Measurements from ENCODE around the gene KIF12.
"Not testable (repeated sequence)": the region's sequence is repeated elsewhere in the genome, so short reads cannot be mapped to it uniquely, and the experiment has no call there.

KIF12 gene

DNA sequence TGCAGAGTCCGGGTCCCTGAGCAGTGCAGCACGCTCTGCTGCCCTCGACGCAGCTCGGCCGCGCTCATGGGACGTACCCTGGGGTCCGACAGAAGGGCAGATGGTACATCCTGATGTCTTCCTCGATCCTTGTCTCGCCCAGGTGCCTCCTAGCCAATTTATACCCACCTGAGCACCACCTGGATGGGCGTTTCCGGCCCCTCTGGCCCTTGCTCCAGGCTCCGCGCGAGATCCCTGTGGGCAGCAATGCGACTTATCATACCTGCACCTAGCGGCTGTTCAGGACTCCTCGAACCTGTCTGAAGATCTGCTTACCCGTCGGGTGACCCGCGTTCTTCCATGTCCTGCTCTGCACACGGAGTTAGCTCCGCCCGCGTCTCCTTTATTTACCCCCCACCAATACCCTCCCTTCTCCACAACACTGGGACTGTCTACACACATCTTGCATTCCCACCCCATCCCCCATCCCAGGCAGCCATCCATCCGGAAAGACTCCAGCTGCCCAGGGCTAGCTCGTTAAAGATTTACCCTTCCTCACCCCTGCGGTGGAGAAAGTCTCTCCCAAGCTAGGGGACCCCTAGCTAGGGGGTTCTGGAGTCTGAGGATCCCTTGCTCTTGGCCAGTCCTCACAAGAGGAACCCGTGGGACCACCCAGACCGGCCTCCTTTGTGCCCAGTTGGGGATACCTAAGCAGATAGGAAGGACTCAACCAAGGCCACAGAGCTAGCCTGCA, at the start of gene KIF12:
TSS of gene KIF12 (minus strand) at position 357 of the 733 bp plus-strand sequence. CDS start at position 341, 16 bp downstream.
- no peak for DNase-seq (ENCODE audit: low spot score)

DNA sequence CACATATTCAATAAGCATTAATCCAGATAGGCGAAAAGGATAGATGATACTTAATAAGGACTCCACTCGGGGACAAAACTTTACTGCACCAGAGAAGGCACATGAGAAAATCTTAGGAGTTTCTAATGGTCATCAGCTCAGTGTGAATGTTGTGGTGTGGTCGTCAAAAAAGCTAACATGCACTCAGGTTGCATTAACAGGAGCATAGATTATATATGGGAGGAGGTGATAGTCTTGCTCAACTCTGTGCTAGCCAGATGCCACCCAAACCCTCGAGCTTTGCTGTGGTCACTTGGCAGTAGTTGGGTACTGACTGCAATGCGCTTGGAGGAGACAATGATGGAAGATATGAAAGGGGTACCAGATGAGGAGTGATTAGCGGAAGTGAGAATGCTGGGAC, 47.6 kb upstream of the KIF12 start:
- DNase-seq (ENCODE audit: low spot score): no peak

DNA sequence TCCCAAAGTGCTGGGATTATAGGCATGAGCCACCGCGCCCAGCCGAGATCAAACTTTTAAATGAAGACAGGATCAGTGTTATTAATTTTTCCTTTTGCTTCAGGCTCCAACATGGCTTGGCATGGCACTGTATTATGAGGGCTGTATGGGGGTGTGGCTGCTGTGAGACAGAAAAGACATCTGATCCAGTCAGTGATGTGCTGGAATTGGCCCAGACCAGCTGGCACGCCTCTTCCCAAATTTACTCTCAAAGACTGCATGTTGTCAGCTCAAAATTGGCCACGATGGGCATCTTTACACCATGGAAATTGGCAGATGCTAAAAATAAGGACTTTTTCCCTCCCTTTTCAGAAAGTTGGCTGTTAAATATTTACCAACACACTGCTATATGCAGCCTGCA, 44.1 kb upstream of the KIF12 start:
- DNase-seq (ENCODE audit: low spot score): no peak

DNA sequence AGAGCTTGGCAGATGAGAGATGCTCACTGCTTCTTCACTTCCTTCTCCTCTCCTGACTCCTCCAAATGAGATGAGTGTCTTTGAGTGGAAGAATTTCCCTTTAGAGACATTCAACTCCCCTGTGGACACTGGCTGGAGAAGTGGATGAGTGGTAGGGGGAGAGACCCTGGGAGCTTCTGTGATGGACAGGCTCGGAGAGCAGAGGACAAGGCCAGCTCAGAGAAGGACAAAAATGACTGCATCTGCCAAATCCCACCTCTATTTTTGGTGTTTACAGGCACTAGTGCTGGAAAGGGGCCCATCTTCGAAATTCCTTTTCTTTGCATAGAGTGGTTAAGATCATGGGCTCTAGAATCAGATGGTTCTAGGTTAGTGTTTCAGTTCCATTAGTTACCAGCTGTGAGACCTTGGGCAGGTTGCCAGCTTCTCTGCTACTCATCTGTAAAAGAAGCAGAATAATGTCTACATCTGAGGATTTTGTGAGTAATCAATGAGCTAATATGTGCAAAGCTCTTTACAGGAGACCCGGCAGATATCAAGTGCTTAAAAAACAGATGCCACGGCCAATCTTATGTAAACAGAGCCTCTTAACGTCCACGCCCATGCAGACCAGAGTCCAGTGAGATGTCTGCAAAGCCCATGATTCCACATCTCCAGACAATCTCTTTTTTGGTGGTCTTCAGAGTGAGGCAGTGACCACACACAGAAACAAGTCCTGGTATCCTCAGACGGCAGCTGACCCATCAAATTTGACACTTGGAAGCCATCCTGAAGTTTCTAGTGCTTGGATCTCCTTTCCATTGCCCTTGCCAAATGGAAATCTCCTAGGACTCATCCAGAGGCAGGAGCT, 42.7 kb upstream of the KIF12 start:
- no peak for DNase-seq (ENCODE audit: low spot score)

DNA sequence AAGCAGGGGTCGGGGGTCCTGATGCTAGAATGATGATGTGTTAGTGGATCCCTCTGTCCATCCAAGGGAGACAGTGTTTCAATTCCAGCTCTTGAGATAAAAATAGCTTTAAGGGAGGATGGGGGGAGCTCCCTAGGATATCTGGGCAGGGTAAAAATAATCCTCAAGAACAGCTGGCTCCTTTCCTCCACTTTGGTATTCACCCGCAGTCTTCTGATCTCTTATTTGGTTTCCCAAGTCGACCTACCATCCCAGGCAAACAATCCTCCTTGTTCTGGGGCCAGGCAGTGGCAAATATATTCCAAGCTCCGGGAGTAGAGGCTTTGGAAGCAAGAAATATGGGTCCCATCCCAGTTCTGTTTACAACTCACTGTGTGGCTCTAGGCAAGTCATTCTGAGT, 41.8 kb upstream of the KIF12 start:
- no peak for DNase-seq (ENCODE audit: low spot score)

DNA sequence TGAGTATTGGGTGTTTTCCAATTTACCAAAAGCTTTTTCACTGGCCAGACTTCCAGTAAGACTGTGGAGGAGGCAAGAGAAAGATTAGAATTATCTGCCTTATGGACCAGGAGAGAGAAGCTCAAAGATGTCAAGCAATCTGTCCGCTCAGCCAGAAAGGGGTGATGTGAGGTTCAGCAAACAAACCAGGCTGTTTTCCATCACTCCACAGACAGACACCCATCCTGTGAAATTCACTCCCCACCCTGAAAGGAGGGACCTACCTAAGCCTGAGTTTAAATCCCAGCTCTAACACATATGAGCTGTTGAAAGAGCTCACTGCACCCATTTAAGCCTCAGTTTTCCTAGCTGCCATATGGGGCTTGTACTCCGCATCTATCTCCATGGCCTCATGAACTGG, 41.3 kb upstream of the KIF12 start:
- DNase-seq (ENCODE audit: low spot score): no peak

DNA sequence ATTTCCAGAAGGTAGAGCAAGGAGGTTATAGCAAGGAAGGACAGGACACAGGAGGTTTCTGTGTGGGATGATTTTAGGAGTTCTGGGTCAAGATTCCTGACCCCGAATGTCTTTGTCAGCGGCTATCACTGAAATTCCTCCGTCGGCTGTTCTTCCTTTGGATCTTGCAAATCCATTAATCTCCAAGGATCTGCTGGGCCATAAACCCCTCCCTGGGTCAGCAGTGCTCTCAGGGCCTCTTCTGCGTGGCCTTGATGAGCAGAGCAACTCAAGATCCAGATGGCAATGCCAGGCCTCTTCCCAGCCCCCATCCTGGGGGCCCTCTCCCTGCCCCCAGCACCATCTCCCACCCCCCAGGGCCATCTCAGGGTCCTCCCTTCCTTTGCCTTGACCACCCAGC, 40.0 kb upstream of the KIF12 start:
- DNase-seq (ENCODE audit: low spot score): no peak

DNA sequence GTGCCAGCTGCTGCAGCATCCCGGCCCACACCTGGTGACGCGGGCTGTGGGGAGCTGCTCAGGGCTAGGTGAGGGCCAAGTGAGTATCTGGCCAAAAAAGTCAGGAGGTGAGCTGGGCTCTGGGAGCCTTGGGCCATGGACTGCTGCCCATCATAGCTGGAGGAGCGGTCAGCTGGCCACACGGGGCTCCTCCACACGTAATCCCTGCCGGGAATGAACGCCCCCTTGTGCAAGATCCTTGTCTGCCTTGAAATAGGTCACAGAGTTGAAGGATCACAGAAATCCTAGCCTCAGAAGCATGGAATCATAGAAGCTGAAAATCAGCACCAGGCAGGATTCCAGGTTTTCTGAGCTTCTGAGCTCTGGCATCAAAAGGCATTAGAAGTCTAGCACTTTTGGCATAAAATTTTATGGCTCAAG, 39.5 kb upstream of the KIF12 start:
- DNase-seq (ENCODE audit: low spot score): no peak

DNA sequence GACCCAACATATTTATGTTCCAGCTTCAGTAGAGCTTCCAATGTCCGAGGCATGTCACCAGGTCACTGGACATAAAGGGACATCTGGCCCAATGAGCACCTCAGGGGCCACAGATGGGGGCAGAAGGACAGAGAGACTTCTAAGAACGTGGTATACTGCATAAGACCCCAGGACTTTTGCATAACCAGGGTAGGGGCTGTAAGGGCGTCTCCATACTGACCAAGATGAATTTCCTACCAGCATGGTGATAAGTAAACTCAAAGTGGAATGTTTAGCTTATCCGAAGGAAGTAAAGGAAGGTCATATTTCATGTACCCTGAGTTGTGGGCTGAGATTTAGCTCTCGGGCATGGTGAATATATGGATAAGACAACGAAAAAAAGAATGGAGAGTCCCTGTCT, 38.7 kb upstream of the KIF12 start:
- DNase-seq (ENCODE audit: low spot score): no peak

DNA sequence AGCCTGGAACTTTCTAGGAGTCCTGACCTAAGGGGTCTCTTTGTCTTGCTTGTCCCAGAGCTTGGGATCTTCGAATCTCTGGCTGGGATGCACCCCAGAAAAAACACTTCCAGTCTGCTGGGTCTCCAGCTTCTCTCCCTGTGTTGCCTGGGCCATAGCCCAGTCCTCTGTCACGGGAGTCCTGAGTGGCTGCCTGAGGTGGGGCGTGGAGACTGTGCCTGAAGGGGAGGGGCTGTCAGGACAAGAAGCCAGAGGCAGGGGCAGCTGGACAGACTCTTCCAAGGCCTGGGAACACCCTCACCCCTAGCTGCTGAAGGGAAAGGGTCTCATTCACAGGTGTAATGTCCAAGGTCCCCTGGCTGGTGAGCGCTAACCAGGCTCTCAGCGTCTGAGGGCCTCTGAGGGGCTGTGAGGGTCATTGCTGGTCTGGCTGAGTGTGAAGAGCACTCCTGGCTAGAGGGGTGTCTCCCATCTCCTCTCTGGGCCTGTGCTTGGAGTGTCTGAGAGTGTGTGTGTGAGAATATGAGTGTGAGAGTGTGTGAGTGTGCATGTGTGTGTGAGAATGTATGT, 35.8 kb upstream of the KIF12 start:
- no peak for DNase-seq (ENCODE audit: low spot score)

DNA sequence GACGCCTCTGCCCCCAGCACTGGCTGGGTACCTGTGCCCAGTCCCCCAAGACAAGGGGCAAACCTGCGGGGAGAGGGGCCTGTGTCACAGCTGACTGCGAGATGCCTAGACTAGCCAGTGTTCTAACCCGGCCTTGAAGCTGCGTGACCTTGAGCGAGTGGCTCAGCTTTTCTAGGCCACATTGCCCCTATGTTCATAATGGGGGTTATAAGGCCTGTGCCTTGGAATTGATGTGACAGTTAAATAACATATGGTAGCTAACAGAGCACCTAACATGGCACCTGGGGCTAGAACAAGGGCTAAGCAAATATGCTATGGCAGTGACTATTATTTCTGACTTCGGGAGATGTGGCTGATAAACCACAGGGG, 33.4 kb upstream of the KIF12 start:
- DNase-seq (ENCODE audit: low spot score): no peak

DNA sequence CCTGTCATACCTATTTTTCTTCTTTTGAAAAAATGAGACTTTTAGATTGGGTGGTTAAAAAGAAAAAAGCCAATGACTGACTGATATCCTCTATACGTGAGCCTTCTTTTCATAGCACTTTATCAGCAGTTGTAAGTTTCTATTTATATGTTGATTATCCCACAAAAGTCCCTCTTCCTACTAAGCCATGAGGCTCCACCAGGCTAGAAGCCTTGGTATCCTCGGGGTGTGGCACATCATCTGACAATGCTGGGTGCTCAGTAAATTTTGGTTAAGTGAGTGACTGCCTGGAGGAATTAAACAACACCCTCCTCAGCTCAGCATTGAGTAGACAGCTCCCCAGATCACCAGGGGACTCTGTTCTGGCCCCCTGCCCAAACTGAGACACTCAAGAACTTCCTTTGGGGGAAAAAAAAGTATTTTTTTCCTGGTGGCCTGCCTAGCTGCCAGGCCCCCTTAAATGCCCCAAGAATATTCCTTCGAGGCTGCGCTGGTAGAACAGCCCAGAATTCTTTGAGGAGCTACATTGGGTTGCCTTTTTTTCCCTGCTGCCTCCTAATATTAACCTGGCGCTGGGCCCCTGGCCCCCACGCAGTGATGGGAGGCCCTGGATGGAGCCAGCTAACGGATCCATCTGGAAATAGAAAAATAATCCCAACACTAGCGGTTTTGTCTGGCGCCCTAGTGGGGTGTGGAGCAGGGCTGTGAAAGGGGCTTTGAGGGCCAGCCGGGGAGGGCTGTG, 32.9 kb upstream of the KIF12 start:
- DNase-seq (ENCODE audit: low spot score): no peak

DNA sequence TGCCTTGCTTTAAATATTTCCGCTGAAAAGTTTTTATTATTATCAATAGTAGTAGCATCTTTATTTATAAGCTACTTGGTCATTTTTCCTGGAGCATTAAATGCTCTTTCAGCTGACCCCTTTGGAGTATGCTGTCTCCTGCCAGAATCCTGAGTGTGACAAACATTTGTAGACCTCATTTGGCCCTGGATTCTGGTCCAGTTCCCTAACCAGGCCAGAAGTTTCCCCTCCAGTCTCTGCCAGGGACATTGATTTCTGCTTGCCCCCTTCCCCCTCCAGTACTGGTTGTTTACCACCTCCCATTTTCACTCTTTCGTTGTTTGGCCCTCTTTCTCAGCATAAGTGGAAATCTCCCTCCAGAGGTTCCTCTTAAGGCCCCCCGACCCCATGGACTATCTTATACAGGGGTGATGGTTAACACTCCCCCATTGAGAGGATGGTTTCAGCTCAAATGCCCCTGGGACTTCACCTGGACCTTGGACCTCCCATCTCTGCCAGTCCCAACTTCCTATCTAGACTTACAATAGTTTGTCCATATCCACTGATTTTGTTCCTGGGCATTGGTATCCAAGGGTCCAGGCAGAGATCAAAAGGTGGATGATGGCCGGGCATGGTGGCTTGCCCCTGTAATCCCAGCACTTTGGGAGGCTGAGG, 31.7 kb upstream of the KIF12 start:
- DNase-seq (ENCODE audit: low spot score): no peak

DNA sequence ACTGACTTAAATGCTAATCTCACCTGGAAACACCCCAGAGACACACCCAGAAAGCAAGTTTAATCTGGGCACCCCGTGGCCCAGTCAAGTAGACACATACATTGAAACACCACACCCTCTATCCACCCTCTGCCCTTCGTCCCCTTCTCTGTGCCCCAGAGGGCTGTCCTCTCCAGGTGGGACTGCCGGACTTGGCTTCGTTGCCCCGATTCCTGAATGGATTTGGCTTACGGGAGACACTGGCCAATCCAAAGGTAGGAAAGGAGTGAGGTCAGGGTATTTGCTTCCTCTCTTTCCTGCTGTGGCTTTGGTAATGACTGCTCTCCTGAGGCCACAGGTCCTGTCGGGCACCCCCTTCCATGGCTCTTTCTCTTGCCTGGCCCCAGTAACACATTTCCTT, 31.0 kb upstream of the KIF12 start:
- DNase-seq (ENCODE audit: low spot score): no peak

DNA sequence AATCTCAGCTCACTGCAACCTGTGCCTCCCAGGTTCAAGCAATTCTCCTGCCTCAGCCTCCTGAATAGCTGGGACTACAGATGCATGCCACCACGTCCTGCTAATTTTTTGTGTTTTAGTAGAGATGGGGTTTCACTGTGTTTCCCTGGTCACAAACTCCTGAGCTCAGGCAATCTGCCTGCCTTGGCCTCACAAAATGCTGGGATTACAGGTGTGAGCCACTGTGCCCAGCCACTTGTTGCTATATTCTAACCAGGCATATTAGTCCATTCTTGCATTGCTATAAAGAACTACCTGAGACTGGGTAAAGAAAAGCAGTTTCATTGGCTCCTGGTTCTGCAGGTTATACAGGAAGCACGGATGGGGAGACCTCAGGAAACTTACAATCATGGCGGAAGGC, 29.7 kb upstream of the KIF12 start:
- not testable (repeated sequence) for DNase-seq (ENCODE audit: low spot score)

DNA sequence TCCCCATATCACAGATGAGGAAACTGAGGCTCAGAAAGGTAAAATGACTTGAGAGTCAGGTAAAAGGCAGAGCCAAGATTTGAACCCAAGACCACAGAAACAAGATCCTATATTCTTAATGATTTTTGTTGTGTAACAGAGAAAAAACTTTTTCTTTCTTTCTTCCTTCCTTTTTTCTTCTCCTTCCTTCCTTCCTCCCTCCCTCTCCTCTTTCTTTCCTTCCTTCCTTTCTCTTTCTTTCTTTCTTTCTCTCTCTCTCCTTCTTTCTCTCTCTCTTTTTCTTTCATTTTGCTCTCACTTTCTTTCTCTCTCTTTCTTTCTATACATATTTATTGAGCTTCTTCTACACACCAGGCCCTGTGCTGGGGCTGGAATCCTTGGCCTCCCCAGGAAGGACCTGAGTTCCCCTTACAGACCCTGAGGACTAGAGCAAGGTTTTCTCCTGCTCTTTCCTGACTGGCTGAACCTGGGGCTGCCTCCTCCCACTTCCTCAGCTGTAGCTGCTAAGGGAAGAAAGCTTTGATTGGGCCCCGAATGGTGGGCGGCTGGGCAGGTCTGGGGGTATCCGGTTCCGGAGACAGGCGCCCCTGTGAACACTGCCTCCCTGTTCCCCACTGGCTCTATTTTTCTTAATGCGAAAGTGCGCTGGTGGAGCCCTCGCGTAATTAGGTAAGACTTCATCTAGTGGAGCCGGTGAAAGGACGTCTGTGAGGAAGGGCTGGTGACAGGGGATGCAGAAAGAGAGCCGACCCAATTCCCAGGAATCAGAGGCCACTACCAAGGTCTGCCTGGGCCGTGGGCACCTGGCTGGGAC, 27.4 kb upstream of the KIF12 start:
- DNase-seq (ENCODE audit: low spot score): no peak

DNA sequence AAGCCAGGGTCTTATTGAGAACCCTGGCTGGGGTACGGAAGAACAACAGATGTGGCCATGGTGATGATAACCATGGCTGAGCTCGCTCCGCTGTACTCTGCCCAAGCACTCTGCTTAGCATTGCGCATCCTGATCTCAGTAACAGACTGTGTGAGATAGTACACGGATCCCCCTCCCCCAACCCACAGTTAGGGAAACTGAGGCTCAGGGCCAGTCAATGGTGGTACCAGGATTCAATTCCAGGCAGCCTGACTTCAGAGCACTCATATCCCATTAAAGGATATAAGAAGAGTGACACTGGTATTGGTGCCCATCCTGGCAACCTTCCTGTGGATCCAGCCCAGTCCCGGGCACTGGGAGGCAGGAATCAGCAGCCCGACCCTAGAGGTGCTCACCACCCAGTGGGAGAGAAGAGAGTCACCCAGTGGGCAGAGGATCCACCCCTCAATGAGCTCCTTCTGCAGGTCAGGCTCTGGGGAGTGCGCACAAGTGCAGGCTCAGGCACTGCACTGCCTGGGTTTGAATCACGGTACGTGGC, 26.5 kb upstream of the KIF12 start:
- DNase-seq (ENCODE audit: low spot score): no peak

DNA sequence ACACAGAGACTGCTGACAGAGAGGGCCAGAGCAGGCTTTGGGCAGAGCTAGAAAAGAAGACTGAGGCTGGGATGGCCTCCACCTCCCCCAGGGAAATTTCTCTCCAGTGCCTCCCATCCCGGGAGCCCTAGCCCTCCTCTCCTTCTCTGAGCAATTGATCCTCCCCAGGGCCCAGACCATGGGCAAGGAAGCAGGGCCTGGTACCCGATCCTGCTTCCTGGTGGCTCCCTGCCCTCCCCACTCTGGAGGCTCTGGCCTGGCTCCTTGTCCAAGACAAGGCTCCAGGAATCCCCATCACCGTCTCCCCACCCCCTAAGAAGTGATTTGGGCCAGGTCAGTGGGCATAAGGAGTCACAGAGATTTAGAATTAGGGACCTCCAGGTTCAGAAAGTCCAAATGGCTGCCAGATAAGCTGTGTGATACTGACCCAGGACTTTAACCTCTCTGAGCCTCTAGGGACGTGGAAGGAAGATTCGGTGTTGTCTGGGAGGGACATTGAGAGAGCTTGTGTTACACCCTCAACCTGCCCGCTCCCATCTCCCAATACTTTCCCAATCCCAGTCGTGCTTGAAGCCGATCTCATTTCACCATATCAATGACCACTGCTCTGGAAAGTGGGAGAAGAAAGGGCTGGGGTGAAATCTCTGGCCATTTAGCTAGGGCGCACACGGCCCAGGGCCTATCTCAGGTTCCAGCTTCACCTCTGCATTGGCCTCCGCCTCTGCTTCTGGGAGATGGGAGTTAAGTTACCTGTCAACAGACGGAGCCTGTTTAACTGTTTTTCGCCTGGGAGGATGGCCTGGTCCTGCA, 25.8 kb upstream of the KIF12 start:
- DNase-seq (ENCODE audit: low spot score): no peak

DNA sequence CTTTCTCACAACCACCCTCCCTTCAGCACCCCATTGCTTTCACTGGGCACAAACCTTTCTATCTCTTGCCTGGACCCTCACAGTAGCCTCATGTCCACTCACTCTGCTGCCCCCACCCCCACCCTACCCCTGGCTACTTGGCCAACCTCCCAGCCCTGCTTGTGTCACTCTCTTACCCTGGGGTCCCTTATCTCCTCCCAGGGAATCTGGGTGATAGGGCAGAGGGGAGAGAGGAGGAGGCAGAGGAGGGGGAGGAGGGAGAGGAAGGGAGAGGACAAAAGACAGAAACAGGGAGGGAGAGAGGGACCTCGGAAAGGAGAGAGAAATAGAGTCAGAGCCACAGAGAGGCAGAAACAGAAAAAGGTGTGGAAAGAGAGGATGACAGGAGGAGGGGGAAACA, 25.0 kb upstream of the KIF12 start:
- DNase-seq (ENCODE audit: low spot score): no peak

Data from ecto neural progenitor cell (in vitro differentiated cells).